ENCODE data around the gene ZNF223. TPM values are rescaled to one million over a fixed set of nuclear protein-coding genes. Genes with fewer than 3 reads are reported as not detected.

The ZNF223 gene
- total RNA-seq, 2 experiments from 2014 or later: 0.48 to 0.96 TPM

Other genes with a start within 250 kb of the ZNF223 start
- 1 to 10 TPM; 1.3 to 2.0 TPM for gene LYPD5, start 249.6 kb upstream of the ZNF223 start, total RNA-seq
- gene ZNF283, start 224.7 kb upstream of the ZNF223 start, total RNA-seq: 1 to 10 TPM; 6.8 to 7.7 TPM
- 1 to 10 TPM; 1.2 to 1.3 TPM for gene ZNF404, start 168.1 kb upstream of the ZNF223 start, total RNA-seq
- 1 to 10 TPM; 5.4 to 6.3 TPM for gene ZNF45, start 116.8 kb upstream of the ZNF223 start, total RNA-seq
- gene ZNF221, start 100.8 kb upstream of the ZNF223 start, total RNA-seq: under 1 TPM; 0.45 to 0.89 TPM
- 1 to 10 TPM; 2.9 to 3.1 TPM for gene ZNF155, start 67.8 kb upstream of the ZNF223 start, total RNA-seq
- 1 to 10 TPM; 2.7 to 3.3 TPM for gene ZNF230, start 49.1 kb upstream of the ZNF223 start, total RNA-seq
- gene ZNF222, start 26.7 kb upstream of the ZNF223 start, total RNA-seq: 1 to 10 TPM in 1 of 2 experiments, under 1 TPM in 1; 0.74 to 1.1 TPM
- gene ZNF284, start 20.1 kb downstream of the ZNF223 start, total RNA-seq: under 1 TPM; 0.76 to 0.86 TPM
- 10 to 100 TPM in 1 of 2 experiments, 1 to 10 TPM in 1; 8.7 to 10.9 TPM for gene ZNF224, start 42.3 kb downstream of the ZNF223 start, total RNA-seq
- gene ZNF225, start 61.4 kb downstream of the ZNF223 start, total RNA-seq: 1 to 10 TPM; 2.1 to 2.2 TPM
- 1 to 10 TPM; 5.0 to 5.4 TPM for gene ZNF234, start 89.5 kb downstream of the ZNF223 start, total RNA-seq
- gene ZNF226, start 113.1 kb downstream of the ZNF223 start, total RNA-seq: 10 to 100 TPM; 12.4 to 16.9 TPM
- 10 to 100 TPM; 17.9 to 19.4 TPM for gene ZNF227, start 160.5 kb downstream of the ZNF223 start, total RNA-seq
- gene ZNF233, start 207.8 kb downstream of the ZNF223 start, total RNA-seq: under 1 TPM in 1 of 2 experiments, not detected in 1; 0.07 TPM

Data from activated naive CD4-positive, alpha-beta T cell treated with anti-CD3 and anti-CD28 coated beads for 36 hours (primary cell).